K562 (cell line): Measurements from ENCODE around the gene ATP6V1G2. TPM values are rescaled to one million over a fixed set of nuclear protein-coding genes. Genes with fewer than 3 reads are reported as not detected.

Experiments used
- ATAC-seq: fragments of 200-7000 bp; cut with Tn5 transposase; 3 replicates; pipeline ENCODE4 v1.9.1; 2020; ENCODE audit warnings: moderate library complexity
- BruUV-seq: library from RNA; stranded (reverse); fragments of 400-500 nt; replicated peaks from 2 replicates; lab custom pipeline; 2021; lab: Mats Ljungman, UMichigan
- CTCF ChIA-PET: fragments of 300-600 bp; formaldehyde crosslinking; extraction: SDS; loops from one replicate; lab custom pipeline; 2021; ENCODE audit warnings: low intra/inter-chr PET ratio; lab: Yijun Ruan, JAX
- POLR2A ChIA-PET: fragments of 300-600, 350-650 bp; sonication (Branson Sonifier 250); formaldehyde crosslinking; extraction: SDS; loops from one replicate; lab custom pipeline; 2021; ENCODE audit warnings: antibody characterized with exemption, inconsistent platforms; lab: Yijun Ruan, JAX
- DNase-seq, 4 experiments: peaks; one replicate each; pipeline versions ENCODE4 v3.0.0 to v3.0.0-alpha.2; 2011 to 2018; ENCODE audit warnings: low spot score in 3 of 4, mixed read lengths in 3 of 4; ENCODE audit errors: extremely low read depth in 1 of 4
- FAIRE-seq: peaks from 2 replicates; lab custom pipeline; 2011; peaks lifted over from hg19 to GRCh38; lab: Jason Lieb, UNC
- H2AFZ ChIP-seq: 2 replicates; pipeline ENCODE4 v1.6.0; 2011; ENCODE audit warnings: low read depth, low read length, control low read depth, inconsistent platforms
- H3K27ac ChIP-seq: fragments of 200-600 bp; 3 replicates; pipeline ENCODE4 v1.8.0; 2011; ENCODE audit warnings: low read depth, mild to moderate bottlenecking, control low read depth, inconsistent platforms, low read length, moderate library complexity, mixed read lengths; ENCODE audit errors: extremely low read depth
- H3K27me3 ChIP-seq, 2 experiments: fragments of 300-600 bp in 1 of 2; 2 replicates in 1 of 2; 3 replicates in 1 of 2; pipeline versions ENCODE4 v1.6.0 to v1.8.0; 2011; ENCODE audit warnings: inconsistent platforms in 2 of 2, low read length in 2 of 2, mild to moderate bottlenecking in 1 of 2, mixed read lengths in 1 of 2, moderate library complexity in 1 of 2; ENCODE audit not compliant: control insufficient read depth in 2 of 2, insufficient read depth in 2 of 2
- H3K36me3 ChIP-seq: fragments of 300-600 bp; 3 replicates; pipeline ENCODE4 v1.8.0; 2011; ENCODE audit warnings: mild to moderate bottlenecking, low read length, inconsistent platforms; ENCODE audit not compliant: control insufficient read depth, insufficient read depth
- H3K4me1 ChIP-seq, 2 experiments: fragments of 200-600 bp in 1 of 2; replicated peaks in 1 of 2; 2 replicates in 1 of 2; 3 replicates in 1 of 2; pipeline versions ENCODE4 v1.5.1 to v1.8.0; 2011; ENCODE audit warnings: inconsistent platforms in 2 of 2, low read length in 2 of 2, mild to moderate bottlenecking in 1 of 2, mixed read lengths in 1 of 2, moderate library complexity in 1 of 2; ENCODE audit not compliant: control insufficient read depth in 2 of 2, insufficient read depth in 2 of 2
- H3K4me2 ChIP-seq: 2 replicates; pipeline ENCODE4 v1.6.1; 2011; ENCODE audit warnings: low read length, control low read depth, inconsistent platforms, mixed read lengths; ENCODE audit not compliant: insufficient read depth
- H3K4me3 ChIP-seq: fragments of 200-600 bp; sonication (generic), shearing (Covaris generic); 2 replicates; pipeline ENCODE4 v1.5.1; 2016; ENCODE audit warnings: control low read depth, inconsistent platforms
- H3K79me2 ChIP-seq: fragments of 200-600 bp; 3 replicates; pipeline ENCODE4 v1.8.0; 2011; ENCODE audit warnings: low read length, inconsistent platforms; ENCODE audit not compliant: control insufficient read depth, insufficient read depth
- H3K9ac ChIP-seq, 2 experiments: 2 replicates each; pipeline versions ENCODE4 v1.6.0 to v1.6.1; 2011; ENCODE audit warnings: low read depth in 2 of 2, low read length in 2 of 2, control low read depth in 1 of 2, inconsistent platforms in 1 of 2, mild to moderate bottlenecking in 1 of 2, mixed read lengths in 1 of 2; ENCODE audit not compliant: insufficient read depth in 1 of 2
- H3K9me1 ChIP-seq: one replicate; pipeline ENCODE4 v1.6.0; 2011; ENCODE audit warnings: inconsistent platforms, mild to moderate bottlenecking, low read length, moderate library complexity; ENCODE audit not compliant: control insufficient read depth, insufficient read depth
- H3K9me3 ChIP-seq: replicated peaks from 2 replicates; pipeline ENCODE4 v1.5.1; 2011; ENCODE audit warnings: low read depth, low read length, inconsistent platforms; ENCODE audit not compliant: control insufficient read depth, insufficient read depth
- H4K20me1 ChIP-seq: replicated peaks from 2 replicates; pipeline ENCODE4 v1.6.1; 2011; ENCODE audit warnings: low read length, inconsistent platforms, mixed read lengths; ENCODE audit not compliant: control insufficient read depth, insufficient read depth
- RBFOX2 ChIP-seq: fragments of 200-400 bp; formaldehyde crosslinking; IDR thresholded peaks from 2 replicates; pipeline ENCODE4 v1.6.1; 2017; ENCODE audit warnings: low read depth, mild to moderate bottlenecking, low read length, moderate library complexity
- RFX1 ChIP-seq: fragments of 450-650 bp; IDR thresholded peaks from 2 replicates; pipeline ENCODE4 v1.6.1; 2016; ENCODE audit warnings: mild to moderate bottlenecking, moderate library complexity
- WGBS: fragments of 100-300 bp; shearing (Covaris generic); methylation state at CpG from one replicate; pipeline ENCODE4 v1.1.6; 2016; ENCODE audit warnings: low coverage, mixed read lengths; ENCODE audit not compliant: insufficient coverage; ENCODE audit errors: missing lambda C conversion rate; 5-methylcytosine and 5-hydroxymethylcytosine counted together
- in situ Hi-C: fragments of 300-500 bp; cut with MboI; formaldehyde crosslinking; loops from 4 replicates; pipeline ENCODE4 v1.15.0; 2018; ENCODE audit warnings: inconsistent platforms, mixed read lengths
- intact Hi-C: fragments of 100-400 bp; cut with micrococcal nuclease; formaldehyde crosslinking; loops from 2 replicates; pipeline ENCODE4 v1.14.2; 2022
- polyA plus RNA-seq, 8 experiments: library from polyadenylated mRNA; depleted of rRNA in 4 of 8; stranded (reverse) in 5 of 8; unstranded in 3 of 8; fragments of >200 nt; fragmentation: Nextera tagmentation in 2 of 8; fragmentation: Illumina TruSeq in 1 of 8; extraction: Ambion mirVana in 2 of 8; extraction: Trizol in 1 of 8; gene quantifications; 2 replicates each; pipeline versions ENCODE4 v1.2.1 to v1.2.3, GENCODE V29; 2011 to 2014; ENCODE audit warnings: inconsistent platforms in 1 of 8, missing spikeins in 1 of 8
- total RNA-seq, 7 experiments: library from RNA; depleted of rRNA in 6 of 7; stranded (reverse); fragments of >200 nt in 6 of 7; fragmentation: Illumina TruSeq in 2 of 7; extraction: Trizol in 2 of 7; gene quantifications; 2 replicates each; pipeline versions ENCODE4 v1.2.1 to v1.2.3, GENCODE V29; 2011 to 2021; ENCODE audit warnings: low replicate concordance in 1 of 7
- TF ChIP-seq, protein P1 (sequence below): fragments of 450-650 bp; formaldehyde crosslinking; conservative IDR thresholded peaks from 2 replicates; pipeline ENCODE4 v1.4.0; 2022; ENCODE audit warnings: mild to moderate bottlenecking, missing genetic modification characterization

ATP6V1G2 gene
- total and polyA plus RNA-seq, 9 of the 15 experiments (the other 6 are each of a cell fraction or from before 2014, with no cell fraction given) = 0.14 to 1.5 (median 0.33) TPM

DNA sequence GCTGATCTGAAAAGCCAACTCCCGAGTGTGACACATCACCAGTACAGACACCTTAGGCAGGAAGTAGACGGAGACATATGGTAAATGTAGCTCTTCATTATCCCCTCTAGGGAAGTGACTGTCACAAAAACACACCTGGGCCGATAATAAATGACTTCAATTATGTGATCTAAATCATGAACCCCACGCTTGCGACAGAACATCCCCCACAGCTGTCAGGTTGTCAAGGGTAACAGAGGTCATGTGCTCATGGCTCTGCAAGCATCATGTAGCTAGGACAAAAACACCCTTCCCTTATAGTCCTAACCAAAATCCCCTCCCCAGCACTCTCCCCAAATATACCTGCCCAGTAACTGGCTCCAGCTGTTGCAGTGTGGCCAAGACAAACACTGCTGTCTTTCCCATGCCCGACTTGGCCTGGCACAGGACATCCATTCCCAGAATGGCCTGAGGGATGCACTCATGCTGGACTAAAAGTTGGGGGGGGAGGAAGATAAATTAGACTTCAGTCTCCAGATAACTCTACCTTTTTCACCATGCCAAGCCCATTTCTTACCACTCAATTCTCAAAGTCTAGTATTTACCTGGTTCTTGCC lies 7.5 kb downstream of the ATP6V1G2 start:
- Histone ChIP-seq H3K4me1 (peaks cover 12 to 24% of the 10 kb centered on the region in 2 experiments), H3K27ac (no peak overlapping the region; the same call in 1 of the 3 replicates), H4K20me1 (peaks cover 52% of the 10 kb centered on the region), H3K9ac (peak overlapping the region in 1 of 2 experiments; percentile 97; a peak in 2 of 4 replicates), H3K4me3 (peak overlapping the region; percentile 76; the same call in 1 of the 2 replicates), H3K36me3 (peaks cover 75% of the 10 kb centered on the region), H2AFZ (no peak overlapping the region), H3K9me1 (peaks cover 21% of the 10 kb centered on the region), H3K27me3 (no peaks in the 10 kb centered on the region), H3K79me2 (peaks cover 95% of the 10 kb centered on the region), H3K4me2 (peak overlapping the region; percentile 98)
- in situ Hi-C loops = loop anchor here (25.0 kb wide), 1 partner anchor 1423 kb away; the partner anchor contains the start of genes BRD2 and HLA-DMA
- no TSS peak for BruUV-seq
- CTCF ChIA-PET = interaction anchor here (0.6 kb wide), 1 partner anchor 346 kb away, joined by 3 read pairs; no protein-coding TSS in a partner anchor
- no peak for ATAC-seq
- intact Hi-C loops = no loop called here
- no peak for FAIRE-seq
- TF ChIP-seq, protein P1, sequence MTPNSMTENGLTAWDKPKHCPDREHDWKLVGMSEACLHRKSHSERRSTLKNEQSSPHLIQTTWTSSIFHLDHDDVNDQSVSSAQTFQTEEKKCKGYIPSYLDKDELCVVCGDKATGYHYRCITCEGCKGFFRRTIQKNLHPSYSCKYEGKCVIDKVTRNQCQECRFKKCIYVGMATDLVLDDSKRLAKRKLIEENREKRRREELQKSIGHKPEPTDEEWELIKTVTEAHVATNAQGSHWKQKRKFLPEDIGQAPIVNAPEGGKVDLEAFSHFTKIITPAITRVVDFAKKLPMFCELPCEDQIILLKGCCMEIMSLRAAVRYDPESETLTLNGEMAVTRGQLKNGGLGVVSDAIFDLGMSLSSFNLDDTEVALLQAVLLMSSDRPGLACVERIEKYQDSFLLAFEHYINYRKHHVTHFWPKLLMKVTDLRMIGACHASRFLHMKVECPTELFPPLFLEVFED (CRISPR knock-in tag) = no peak
- TF ChIP-seq RFX1 (peak; percentile 27; the same call in 1 of the 2 replicates), RBFOX2 (peak; percentile 32; the same call in 1 of the 2 replicates)
- TF ChIP-seq, all 486 proteins: peak for 2
- WGBS = 91% methylated on average over 6 of the region's 6 CpGs
- peak in 1 of 4 experiments; percentile 11 for DNase-seq
- H3K9me3 ChIP-seq = no peaks in the 10 kb centered on the region
- POLR2A ChIA-PET = interaction anchor here (0.6 to 4.8 kb wide), 16 partner anchors 9 to 618 kb away, joined by 3 to 107 read pairs (median 4); partner anchors contain the start of genes MCCD1, MICB and NFKBIL1
